ENCODE data around the gene FIGLA.

GRCh38 chr2:70743068-70743467 is 47.4 kb downstream of the FIGLA start:
- TF ChIP-seq POLR2A (IDR thresholded peaks at IDR 0.05; ENCODE audit: low read length) (no peak), GATA1 (IDR thresholded peaks at IDR 0.05; ENCODE audit: low read depth, low read length) (no peak)

Data from erythroblast (primary cell).